GM19025 (cell line): ENCODE data around the gene ADAP1.

Experiments
- ATAC-seq: cut with Tn5 transposase; IDR thresholded peaks from one replicate; pipeline ENCODE4 v1.9.1; 2021; ENCODE audit warnings: mild to moderate bottlenecking, low read depth, moderate library complexity; ENCODE audit not compliant: unreplicated experiment

ADAP1 gene

GRCh38 chr7:897086-897485, 57.4 kb downstream of the ADAP1 start:
- ATAC-seq, result no peak

DNA sequence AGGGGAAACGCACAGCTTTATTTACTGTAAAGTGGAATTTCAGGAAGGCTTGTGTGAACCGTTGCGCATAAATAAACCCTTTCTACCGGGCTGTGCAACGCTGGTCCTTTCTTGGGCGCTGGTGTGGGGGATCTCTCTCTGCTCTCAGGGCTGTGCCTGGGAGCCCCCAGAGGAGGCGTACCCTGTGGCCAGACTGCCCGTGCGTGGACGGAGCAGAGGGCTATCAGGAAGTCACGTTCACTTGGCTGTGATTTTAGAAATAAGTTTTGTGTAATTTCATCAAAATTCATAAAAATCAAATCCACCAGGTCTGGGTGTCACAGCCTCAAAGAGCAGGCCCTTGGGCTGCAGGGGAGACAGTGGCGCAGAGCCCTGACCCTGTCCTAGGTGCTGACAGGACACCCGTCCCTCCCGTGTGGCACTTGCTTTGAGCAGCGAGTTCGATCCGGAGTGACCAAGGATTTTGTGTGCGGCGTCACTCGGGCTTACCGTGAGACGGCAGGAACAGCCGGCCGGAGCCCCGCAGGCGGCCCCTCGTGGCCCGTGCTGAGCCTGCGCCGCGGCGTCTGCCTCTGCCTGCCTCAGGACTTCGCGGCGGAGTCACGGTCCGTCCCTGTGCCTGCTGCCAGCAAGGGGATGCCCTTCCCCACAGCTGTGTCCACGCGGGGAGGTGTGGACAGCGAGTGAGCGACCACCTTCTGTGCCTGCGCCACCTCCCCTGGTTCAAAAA, 58.0 kb downstream of the ADAP1 start:
- ATAC-seq, result no peak

- no peak for ATAC-seq
Measured at GRCh38 chr7:895451-896052, 58.9 kb downstream of the ADAP1 start.

GRCh38 chr7:894927-895450, 59.5 kb downstream of the ADAP1 start:
- no peak for ATAC-seq

DNA sequence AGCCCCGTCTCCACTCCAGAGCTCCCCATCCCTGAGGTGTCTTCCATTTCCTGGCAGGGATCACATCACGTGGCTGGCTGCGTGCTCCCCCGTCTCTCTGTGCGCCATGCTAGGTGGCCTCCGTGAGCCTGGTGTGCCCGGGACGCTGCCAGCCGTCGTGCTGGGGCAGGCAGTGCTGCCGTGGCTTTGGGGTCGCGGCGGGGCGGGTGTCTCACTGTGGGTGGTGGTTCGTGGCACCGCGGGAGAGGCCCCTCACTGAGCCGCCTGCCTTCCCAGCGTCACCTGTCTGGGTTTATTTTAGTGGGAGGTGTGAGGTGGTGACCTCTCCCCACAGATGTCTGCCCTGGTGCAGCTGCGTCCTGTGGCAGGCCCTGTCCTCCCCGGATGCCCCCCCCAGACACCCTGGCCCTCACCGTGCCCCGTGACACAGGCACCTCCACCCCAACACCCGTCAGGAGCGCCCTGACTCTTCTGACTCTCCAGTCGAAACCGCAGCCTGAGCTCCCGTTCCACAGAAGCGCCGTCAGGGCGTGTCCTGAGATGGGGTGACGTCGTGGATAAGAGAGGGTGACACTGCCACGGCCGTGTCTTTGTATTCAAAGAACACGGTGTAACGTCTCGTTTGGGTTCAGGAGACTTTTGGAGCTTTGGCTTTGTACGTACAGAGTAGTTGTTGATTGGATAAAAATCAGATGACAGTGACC, 60.2 kb downstream of the ADAP1 start:
- ATAC-seq, result no peak

DNA sequence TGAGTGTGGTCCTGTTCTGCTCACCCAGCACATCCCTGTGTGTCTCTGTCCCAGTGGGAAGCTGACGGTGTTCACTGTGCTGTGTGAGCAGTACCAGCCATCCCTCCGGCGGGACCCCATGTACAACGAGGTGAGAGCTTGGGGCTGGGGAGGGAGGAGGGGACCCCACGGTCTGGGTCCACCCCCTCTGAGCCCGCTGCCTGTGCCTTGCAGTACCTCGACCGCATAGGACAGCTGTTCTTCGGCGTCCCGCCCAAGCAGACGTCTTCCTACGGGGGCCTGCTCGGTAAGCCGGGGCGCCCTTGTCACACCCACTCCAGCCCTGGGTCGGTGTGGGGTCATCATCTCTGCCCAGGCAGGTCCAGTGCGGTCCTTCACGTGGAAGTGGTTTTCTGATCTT, 60.8 kb downstream of the ADAP1 start:
- ATAC-seq, result no peak

GRCh38 chr7:892648-893593, 61.6 kb downstream of the ADAP1 start:
- no peak for ATAC-seq

DNA sequence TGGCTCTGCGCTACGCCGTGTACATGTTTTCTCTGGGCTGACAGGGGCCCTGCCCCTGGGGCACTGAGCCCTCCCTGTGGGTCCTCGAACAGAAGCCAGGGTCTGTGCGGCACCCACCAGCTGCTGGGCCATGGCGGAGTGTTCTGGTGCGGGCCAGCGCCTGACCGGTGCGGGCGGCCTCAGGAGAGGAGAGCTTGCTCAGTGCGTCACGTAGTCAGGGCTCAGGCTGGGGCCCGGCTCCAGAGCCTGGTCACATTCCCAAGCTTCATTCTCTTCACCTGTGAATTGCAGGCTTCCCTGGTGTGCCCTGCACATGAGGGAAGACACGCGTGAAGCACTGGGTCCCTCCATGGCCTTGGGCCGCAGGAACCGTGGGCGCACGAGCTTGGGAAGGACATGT, 62.7 kb downstream of the ADAP1 start:
- no peak for ATAC-seq

DNA sequence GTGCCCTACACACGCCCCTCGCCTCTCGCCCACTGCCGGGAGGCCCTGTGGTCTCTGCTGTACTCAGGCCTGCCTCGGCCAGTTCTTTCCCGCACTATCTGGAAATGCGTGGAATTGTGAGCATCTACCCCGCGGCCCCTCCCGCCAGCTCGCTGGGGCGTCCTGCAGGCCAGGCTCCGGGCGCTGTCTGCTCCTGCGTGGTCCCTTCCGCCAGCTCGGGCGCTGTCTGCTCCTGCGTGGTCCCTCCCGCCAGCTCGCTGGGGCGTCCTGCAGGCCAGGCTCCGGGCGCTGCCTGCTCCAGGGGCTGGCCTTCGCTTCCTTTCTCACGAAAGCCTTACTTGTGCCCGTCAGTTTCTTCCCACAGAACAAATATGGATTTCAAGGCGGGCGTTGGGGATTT, 63.2 kb downstream of the ADAP1 start:
- no peak for ATAC-seq

DNA sequence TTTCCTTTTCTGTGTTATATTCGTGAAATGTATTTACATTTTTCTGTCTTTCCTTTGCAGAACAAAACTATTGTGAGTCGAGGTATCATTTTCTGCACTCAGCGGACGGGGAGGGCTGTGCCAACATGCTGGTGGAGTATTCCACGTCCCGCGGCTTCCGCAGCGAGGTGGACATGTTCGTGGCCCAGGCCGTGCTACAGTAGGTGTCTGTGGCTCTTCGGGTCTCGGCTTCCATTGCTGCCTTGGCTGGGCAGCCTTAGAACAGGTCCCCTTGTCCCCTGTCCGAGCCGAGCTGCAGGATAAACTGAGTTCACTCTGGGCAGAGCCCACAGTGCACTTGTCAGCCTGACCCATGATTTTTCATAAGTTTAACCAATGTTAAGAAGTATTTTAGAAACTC, 63.6 kb downstream of the ADAP1 start:
- no peak for ATAC-seq

DNA sequence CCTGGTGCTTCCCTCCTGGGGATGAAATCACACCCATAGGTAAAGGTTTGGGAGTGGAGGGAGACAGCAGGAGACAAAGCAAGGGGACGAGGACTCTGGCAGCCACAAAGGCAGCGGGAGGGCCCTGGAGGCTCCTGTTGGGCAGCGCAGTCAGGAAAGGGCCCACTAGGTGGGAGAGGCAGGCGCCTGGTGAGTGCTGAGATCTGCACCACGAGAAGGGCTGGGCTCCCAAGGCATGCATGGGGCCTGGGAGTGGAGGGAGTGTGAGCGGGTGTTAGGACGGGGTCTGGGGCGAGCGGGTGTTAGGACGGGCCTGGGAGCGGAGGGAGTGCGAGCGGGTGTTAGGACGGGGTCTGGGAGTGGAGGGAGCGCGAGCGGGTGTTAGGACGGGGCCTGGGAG, 65.1 kb downstream of the ADAP1 start:
- no peak for ATAC-seq

DNA sequence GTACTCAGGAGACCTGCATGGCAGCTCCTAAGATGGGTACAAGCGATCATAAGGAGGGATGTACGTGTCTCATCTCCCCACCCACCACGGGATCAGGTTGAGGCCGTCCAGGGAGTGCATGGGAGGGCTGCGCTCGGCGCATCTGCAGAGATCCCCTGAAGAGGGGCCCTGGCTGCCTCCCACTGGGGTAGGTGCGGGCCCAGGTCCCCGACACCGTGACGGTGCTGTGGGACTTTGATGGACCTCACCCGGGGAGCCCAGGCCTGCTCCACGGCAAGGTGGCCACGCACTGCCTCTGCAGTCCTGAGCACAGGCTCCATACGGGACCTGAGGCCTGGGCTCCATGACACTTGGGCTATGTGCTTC, 65.5 kb downstream of the ADAP1 start:
- ATAC-seq, result no peak

DNA sequence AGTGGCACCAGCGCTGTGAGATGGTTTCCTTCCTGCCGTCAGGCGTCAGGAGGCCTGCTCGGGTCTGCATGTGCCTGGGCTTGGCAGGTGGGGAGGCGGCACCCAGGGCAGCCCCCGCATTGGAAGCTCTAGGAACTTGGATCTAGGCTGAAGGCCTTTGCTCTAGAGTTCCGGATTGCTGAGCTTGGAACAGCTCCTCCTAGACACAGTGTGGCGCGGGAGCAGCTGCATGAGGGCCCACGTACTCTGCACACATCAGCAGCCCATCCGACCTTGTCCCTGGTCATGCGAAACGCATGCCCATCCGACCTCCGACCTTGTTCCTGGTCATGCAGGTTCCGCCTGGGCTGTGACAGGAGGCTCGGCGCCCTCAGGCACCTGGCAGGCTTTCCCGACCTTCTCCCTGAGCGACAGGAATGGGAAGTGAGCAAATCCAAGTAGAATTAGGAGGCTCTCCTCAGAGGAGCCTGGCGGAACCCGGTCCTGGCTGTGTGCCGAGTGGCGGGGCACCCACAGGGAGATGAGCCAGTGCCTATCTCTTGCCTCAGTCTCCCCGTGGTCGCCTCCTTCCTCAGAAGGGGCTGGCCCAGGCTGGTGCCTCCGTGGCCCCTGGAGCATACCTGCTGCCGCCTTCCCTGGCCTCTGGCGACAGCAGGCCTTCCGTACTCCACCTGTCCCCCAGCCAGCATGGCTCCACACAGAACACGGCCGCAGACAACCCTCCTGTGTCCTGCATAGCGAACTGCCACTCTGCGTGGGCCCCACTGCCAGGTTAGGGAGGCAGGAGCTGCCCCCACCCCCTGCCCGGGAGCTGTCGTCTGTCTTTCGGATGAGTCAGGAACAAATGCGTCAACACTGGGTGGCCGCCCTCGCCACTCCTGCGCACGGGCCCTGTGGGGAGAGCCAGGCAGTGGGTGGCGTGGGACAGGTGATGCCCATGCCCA, 66.1 kb downstream of the ADAP1 start:
- ATAC-seq, result no peak

DNA sequence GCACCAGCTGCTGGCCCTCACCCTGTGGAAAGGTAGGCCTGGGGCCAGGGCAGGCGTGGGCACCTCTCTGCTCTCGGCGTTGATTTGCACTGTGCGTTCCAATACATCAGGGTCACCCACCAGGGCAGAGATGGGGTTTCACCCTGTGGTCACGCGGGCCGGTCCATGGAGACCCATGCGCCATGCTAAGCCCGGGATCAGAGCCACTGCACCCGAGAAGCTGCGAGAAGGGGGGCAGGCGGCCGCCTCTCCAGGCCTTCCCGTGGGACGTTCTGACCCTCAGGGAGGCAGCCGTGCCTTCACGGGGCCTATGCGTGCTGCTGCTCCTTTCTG, 67.0 kb downstream of the ADAP1 start:
- ATAC-seq, result no peak

DNA sequence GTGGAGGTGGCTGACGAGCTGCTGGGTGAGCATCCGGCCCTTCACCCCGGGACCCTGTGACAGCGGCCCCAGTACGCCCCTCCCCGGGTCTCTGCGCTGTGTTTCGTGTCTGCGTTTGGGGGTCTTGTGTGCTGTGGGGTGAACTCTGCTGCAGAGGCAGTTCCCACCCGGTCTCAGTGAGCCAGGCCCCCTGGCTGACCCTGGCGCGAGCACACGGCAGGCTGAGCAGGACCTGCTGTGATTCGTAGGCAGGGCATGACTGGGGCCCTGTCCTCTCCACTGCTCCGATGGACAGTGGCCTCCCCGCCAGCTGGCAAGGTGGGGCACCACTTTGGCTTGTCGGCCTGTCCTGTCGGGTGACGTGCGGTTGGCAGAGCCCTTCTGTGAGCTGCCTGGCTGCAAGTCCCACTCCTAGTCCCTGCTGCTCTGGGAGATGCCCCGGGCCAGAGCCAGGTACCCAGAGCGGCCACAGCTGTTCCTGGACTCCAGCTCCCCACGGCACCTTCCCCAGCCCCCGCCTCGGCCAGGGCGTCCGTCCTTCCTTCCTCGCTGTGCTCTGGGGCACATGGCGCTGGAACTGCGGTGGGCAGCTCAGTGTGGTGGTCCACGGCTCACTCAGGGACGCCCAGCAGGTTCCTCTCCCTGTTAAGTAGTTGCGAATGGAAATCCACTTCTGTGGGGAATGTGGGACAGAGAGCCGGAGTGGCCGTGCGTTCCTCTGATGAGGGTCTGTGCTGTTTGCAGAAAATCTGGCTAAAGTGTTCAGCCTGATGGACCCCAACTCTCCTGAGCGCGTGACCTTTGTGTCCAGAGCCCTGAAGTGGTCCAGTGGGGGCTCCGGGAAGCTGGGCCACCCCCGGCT, 67.6 kb downstream of the ADAP1 start:
- ATAC-seq, result no peak

GRCh38 chr7:885893-886625, 68.4 kb downstream of the ADAP1 start:
- ATAC-seq, result no peak

GRCh38 chr7:885261-885892, 69.1 kb downstream of the ADAP1 start:
- no peak for ATAC-seq
